Measurements from ENCODE around the gene CCDC71L.

Gene CCDC71L

GRCh38 chr7:106614751-106615150, 46.2 kb downstream of the CCDC71L start:
- no peak for DNase-seq (ENCODE audit: extremely low read depth, insufficient read length)
- Histone ChIP-seq H3K36me3 (ENCODE audit: control insufficient read depth, insufficient read depth, low read length) (no peaks in the 10 kb centered on the region), H3K27me3 (replicated peaks; ENCODE audit: control insufficient read depth, insufficient read depth, low read length) (no peaks in the 10 kb centered on the region), H3K4me3 (replicated peaks; ENCODE audit: low read depth, low read length) (no peak overlapping the region)
- TF ChIP-seq CTCF (IDR thresholded peaks at IDR 0.05; ENCODE audit: insufficient read depth, low read length, poor library complexity, severe bottlenecking) = no peak

DNA sequence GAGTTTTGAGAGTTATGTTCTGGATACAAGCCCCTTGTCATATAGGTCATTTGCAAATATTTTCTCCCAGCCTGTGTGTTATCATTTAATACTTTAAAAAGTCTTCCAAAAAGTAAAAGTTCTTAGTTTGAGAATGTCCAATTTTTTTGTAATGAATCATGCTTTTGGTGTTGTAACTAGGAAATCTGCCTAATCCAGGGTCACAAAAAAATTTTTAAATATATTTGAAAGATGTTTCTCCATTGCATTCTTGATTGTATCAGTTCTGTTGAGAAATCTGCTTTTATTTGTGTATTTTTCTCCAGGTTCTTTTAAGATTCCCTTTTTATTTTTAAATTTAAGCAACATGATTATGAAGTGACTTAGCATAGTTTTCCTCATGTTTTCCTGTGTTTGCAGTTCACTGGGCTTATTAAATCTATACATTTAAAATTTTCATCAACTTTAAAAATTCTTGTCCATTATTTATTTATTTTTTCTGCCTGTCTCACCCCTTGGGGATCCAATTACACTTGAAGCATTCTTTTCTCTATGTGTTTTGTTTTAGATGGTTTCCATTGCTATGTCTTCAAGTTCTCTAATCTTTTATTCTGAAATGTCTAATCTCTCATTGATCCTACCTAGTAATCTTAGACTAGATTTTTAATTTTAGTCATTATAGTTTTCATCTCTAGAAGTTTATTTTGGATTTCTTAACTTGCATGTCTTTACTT, 47.0 kb downstream of the CCDC71L start:
- no peak for DNase-seq (ENCODE audit: extremely low read depth, insufficient read length)
- H3K36me3 ChIP-seq (ENCODE audit: control insufficient read depth, insufficient read depth, low read length) = no peaks in the 10 kb centered on the region
- no peak for TF ChIP-seq CTCF (IDR thresholded peaks at IDR 0.05; ENCODE audit: insufficient read depth, low read length, poor library complexity, severe bottlenecking)
- H3K4me3 ChIP-seq (replicated peaks; ENCODE audit: low read depth, low read length) = no peak overlapping the region
- no peaks in the 10 kb centered on the region for H3K27me3 ChIP-seq (replicated peaks; ENCODE audit: control insufficient read depth, insufficient read depth, low read length)

DNA sequence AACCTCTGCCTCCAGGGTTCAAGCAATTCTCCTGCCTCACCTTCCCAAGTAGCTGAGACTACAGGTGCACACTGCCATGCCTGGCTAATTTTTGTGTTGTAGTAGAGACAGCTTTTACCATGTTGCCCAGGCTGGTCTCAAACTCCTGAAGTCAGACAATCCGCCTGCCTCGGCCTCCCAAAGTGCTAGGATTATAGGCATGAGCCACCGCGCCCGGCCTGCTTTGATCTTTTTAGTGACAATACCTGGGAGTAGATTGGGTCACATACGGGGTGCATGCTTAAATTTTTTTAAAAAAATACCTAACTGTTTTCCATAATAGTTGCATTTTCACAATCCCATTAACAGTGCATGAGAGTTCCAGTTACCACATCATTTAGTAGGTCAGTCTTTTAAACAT, 47.7 kb downstream of the CCDC71L start:
- Histone ChIP-seq H3K36me3 (ENCODE audit: control insufficient read depth, insufficient read depth, low read length) (no peaks in the 10 kb centered on the region), H3K4me3 (replicated peaks; ENCODE audit: low read depth, low read length) (no peak overlapping the region), H3K27me3 (replicated peaks; ENCODE audit: control insufficient read depth, insufficient read depth, low read length) (no peaks in the 10 kb centered on the region)
- DNase-seq (ENCODE audit: extremely low read depth, insufficient read length) = no peak
- no peak for TF ChIP-seq CTCF (IDR thresholded peaks at IDR 0.05; ENCODE audit: insufficient read depth, low read length, poor library complexity, severe bottlenecking)

DNA sequence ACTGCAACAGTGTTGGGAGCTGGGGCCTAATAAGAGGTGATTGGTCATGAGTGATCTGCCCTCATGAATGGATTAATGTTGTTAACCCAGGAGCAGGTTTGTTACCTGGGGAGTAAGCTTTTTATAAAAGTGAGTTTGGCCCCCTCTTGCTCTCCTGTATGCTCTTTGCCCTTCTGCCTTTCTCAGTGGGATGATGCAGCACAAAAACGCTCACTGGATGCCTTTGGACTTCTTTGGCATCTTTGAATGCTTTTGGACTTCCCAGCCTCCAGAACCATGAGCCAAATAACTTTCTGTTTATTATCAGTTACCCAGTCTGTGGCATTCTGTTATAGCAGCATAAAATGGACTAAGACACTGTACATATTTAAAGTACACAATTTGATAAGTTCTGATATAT, 48.5 kb downstream of the CCDC71L start:
- no peak for DNase-seq (ENCODE audit: extremely low read depth, insufficient read length)
- H3K36me3 ChIP-seq (ENCODE audit: control insufficient read depth, insufficient read depth, low read length) = no peaks in the 10 kb centered on the region

DNA sequence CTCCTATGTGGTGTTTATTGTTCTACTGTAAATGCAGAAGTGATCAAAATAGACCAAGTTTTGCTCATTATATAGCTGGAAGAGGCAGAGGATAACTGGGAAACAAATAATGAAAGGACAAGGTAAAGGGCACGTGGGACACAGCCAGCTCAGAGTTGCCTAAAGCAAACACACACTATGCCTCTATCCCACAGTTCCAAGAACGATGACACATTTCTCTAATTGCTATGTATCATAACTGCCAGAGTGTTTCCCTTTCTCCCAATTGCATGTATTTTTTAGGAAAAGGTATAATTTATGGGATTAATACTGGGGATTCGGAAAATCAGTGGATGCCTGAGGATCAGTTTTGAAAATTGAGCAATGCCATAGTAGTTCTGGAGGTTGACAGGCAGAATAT, 49.0 kb downstream of the CCDC71L start:
- Histone ChIP-seq H3K36me3 (ENCODE audit: control insufficient read depth, insufficient read depth, low read length) (no peaks in the 10 kb centered on the region), H3K4me3 (replicated peaks; ENCODE audit: low read depth, low read length) (no peak overlapping the region), H3K27me3 (replicated peaks; ENCODE audit: control insufficient read depth, insufficient read depth, low read length) (no peaks in the 10 kb centered on the region)
- TF ChIP-seq CTCF (IDR thresholded peaks at IDR 0.05; ENCODE audit: insufficient read depth, low read length, poor library complexity, severe bottlenecking) = no peak
- no peak for DNase-seq (ENCODE audit: extremely low read depth, insufficient read length)

More for the DNA sequence above, 48.5 kb downstream of the CCDC71L start:
- Histone ChIP-seq H3K4me3 (replicated peaks; ENCODE audit: low read depth, low read length) (no peak overlapping the region), H3K27me3 (replicated peaks; ENCODE audit: control insufficient read depth, insufficient read depth, low read length) (no peaks in the 10 kb centered on the region)
- TF ChIP-seq CTCF (IDR thresholded peaks at IDR 0.05; ENCODE audit: insufficient read depth, low read length, poor library complexity, severe bottlenecking) = no peak

Measured in GM06990 (cell line).